H4 (cell line): ENCODE data around the gene DLGAP4. TPM values are rescaled to one million over a fixed set of nuclear protein-coding genes. Genes with fewer than 3 reads are reported as not detected.
"Not testable (repeated sequence)": the region's sequence is repeated elsewhere in the genome, so short reads cannot be mapped to it uniquely, and the experiment has no call there.

Experiments
- DNase-seq: peaks from one replicate; pipeline ENCODE4 v3.0.0-alpha.2; 2015; ENCODE audit warnings: low spot score
- total RNA-seq: library from RNA; depleted of rRNA; stranded (reverse); fragments of >200 nt; shearing (Covaris generic); gene quantifications from 2 replicates; pipeline ENCODE4 v1.2.3, GENCODE V29; 2014

The DLGAP4 gene
- total RNA-seq, 1 experiment from 2014 or later: 10.2 TPM

GRCh38 chr20:36475054-36475453 is 168.9 kb downstream of the DLGAP4 start:
- not testable (repeated sequence) for DNase-seq

DNA sequence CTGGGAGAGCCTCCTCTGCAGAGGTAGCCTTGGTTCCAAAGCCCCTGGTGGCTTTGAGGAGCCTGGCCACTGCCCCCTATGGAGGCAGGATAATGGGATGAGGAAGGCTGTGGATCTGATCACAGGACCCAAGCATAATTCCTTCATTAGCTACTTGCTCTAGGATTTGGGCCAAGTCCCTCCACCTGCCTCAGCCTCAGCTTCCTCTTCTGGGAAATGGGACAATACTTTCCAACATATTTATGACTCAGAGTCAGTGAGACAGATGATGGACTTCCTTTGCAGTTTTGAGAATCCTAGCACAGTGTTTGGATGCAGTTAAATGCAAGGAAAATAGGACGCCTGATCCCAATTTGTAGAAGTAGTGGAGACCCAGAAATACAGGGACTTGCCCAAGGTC is 171.3 kb downstream of the DLGAP4 start:
- DNase-seq: no peak

- DNase-seq: no peak
Observed at GRCh38 chr20:36478137-36478905, 172.2 kb downstream of the DLGAP4 start.

DNA sequence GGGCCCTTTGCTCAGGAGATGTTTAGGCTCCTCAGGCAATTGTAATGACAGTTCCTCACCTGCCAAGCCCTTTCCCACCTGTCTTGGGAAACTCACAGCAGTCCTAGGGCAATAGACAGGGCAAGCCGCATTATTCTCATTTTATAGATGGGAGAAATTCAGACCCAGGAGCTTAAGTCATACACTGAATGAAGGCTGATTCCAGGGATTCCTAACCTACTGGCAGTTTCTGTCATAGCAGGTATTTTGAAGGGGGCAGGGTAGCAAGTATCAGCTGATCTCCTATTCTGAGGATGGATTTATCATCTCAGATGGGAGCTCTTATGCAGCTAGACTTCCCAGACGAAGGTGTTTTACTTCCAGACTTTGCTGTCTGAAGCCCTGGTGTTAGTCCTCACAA is 173.8 kb downstream of the DLGAP4 start:
- DNase-seq: no peak

DNA sequence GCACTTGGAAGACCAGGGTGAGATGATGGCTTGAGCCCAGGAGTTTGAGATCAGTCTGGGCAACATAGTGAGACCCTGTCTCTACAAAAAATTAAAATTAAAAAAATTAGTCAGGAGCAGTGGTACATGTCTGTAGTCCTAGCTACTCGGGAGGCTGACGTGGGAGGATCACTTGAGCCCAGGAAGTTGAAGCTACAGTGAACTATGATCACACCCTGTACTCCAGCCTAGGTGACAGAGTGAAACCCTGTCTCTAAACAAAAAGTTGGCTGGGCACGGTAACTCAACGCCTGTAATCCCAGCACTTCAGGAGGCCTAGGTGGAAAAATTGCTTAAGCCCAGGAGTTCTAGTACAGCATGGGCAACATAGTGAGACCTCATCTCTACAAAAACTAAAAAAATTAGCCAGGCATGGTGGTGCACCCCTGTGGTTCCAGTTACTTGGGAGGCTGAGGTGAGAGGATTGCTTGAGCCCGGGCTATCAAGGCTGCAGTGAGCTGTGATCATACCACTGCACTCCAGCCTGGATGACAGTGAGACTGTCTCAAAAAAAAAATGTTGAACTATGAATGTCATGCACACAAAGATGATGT is 174.4 kb downstream of the DLGAP4 start:
- DNase-seq: no peak

DNA sequence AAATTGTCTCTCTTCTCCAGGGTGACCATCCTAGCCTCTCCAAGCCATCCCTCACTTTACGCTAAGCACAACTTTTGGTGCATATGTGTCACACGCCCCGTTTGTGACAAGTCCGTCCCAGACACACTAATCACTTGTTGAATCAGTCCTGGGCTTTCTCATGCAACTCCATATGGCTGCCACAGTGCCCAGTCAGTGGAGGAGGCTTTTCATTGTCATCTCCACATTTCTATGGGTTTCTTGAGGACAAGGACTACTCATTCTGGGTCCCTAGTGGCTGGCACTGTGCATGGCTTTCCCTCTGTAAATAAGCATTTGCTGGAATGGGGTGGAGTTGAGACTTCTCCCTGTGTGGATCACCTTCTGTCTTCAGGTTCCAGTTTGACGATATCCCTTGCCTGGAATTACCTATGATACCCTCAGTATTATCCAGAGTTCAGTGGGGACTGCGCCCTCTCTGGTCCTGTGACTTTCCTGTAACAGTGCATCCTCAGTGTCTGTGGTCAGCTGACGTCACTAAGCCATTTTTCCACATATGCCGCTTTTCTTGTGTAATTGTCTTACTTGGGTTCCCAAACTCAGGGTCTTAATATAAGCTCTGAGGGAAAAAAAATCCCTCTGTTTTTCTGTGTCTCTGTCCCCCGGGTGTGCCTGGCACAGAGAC is 175.4 kb downstream of the DLGAP4 start:
- DNase-seq: no peak

DNA sequence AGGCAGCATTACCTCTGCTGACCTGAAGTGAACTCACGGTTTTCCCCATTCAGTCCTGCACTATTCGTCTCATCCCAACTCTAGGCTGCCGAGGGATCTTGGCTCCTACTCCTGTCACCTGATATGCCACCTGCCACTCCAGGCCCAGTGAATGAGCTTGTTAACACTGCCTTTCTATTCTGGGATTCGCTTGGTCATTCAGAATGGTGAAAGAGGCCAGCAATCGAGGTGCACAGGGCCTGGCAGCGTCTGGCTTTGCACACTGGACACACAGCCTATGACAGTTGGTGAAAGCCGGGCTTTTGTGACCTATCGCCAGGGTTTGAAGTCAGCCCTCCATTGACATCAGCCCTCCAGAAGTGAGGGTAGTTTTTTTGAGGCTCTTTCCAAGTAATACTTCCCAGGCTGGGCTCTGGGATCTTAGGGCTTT is 175.9 kb downstream of the DLGAP4 start:
- DNase-seq: no peak

- DNase-seq: no peak
Observed at GRCh38 chr20:36483209-36483918, 177.2 kb downstream of the DLGAP4 start.

- DNase-seq: peak; percentile 45
Observed at GRCh38 chr20:36483919-36484808, 178.0 kb downstream of the DLGAP4 start.

GRCh38 chr20:36485286-36485685 is 179.1 kb downstream of the DLGAP4 start:
- DNase-seq: no peak

DNA sequence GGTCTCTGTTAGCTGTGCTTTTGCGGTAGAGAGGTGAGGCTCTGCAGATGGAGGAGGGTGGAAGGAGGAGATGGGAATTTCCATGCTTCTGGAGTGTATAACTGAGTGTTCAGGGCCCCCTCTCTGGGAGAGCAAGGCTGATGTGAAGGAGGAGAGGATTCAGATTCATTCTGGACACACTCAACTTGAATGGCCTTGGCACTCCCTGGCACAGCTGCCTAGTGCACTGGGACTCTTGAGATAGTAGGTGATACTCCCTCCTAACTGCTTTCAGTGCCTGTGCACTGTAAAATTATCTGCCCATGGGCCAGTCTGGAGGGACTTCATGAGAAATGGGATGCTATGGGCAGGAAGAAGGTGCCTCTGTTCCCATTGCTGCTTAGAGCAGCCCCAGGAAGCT is 180.9 kb downstream of the DLGAP4 start:
- no peak for DNase-seq

GRCh38 chr20:36490191-36490590 is 184.1 kb downstream of the DLGAP4 start:
- no peak for DNase-seq

- DNase-seq: no peak
Observed at GRCh38 chr20:36491901-36492617, 185.9 kb downstream of the DLGAP4 start.

- DNase-seq: no peak
Observed at GRCh38 chr20:36493051-36493800, 187.1 kb downstream of the DLGAP4 start.

DNA sequence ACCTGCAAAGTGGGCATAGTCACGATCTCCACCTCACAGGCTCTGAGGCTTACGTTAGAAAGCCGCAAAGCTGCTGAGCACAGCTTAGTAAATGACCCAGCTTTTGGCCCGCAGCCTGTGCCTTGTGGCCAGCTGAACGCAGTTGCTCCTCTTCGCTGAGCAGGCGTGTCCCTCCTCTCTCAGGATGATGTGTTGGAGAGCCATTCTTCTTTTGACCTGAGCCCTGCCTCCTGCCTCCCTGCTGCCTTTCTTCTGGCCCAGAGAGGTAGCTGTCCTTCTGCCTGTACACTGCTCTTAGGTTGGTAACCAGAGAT is 187.6 kb downstream of the DLGAP4 start:
- peak; percentile 87 for DNase-seq

- no peak for DNase-seq
Observed at GRCh38 chr20:36496707-36497669, 190.8 kb downstream of the DLGAP4 start.

- DNase-seq: no peak
Observed at GRCh38 chr20:36497856-36498255, 191.7 kb downstream of the DLGAP4 start.

DNA sequence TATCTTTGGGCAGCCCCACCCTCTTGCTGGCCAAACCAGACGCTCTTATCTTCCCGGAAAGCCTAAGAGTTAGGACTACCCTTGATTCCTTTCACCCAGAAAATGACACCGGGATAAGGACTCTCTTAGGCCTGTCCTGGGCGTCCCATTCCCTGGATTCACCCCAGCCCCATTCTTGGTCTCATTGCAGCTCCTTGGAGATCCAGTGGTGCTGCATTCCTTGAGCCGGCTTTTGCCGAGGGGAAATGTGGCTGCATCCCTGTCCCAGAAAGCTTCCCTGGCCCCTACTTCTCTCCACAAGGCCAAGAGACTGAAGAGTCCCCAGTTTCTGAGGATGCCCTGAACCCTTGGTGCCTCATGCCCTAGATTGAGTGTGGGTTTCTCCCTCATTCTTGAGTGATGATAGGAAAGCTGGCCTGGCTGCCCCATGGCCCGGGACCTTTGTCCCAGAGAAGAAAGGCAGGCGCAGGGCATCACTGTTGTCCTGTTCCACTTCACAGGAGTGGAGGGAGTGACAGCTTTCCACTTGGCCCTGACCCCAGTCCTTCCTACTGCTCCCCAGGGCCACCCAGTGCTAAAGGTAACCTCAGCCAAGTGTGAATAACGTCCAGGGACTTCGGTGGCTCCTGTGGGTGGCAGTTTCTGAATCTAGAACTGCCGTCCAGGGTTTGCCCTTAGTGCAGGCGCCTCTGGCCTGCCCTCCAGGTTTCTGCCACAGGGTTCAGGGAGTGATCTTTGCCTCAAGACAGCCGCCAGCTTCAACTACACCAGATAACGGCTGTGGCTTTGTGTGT is 192.4 kb downstream of the DLGAP4 start:
- no peak for DNase-seq
